BJ (cell line): Measurements from ENCODE around the gene AIFM2. TPM values are rescaled to one million over a fixed set of nuclear protein-coding genes. Genes with fewer than 3 reads are reported as not detected.

ENCODE experiments used
- CTCF ChIA-PET: fragments of 350-600 bp; formaldehyde crosslinking; extraction: SDS; loops from one replicate; lab custom pipeline; 2021; ENCODE audit warnings: antibody characterized with exemption, inconsistent platforms; lab: Yijun Ruan, JAX
- POLR2A ChIA-PET: fragments of 300-600 bp; sonication (Branson Sonifier 250); formaldehyde crosslinking; extraction: SDS; loops from one replicate; lab custom pipeline; 2021; ENCODE audit warnings: antibody characterized with exemption; lab: Charles Lee
- DNase-seq: peaks from one replicate; pipeline ENCODE4 v3.0.0-alpha.2; 2011; ENCODE audit warnings: low read depth
- H3K27me3 ChIP-seq: 2 replicates; pipeline ENCODE4 v1.6.0; 2011; ENCODE audit warnings: low read length; ENCODE audit not compliant: control insufficient read depth, insufficient read depth
- H3K36me3 ChIP-seq: 2 replicates; pipeline ENCODE4 v1.5.1; 2011; ENCODE audit warnings: low read length; ENCODE audit not compliant: control insufficient read depth, insufficient read depth
- H3K4me3 ChIP-seq: 2 replicates; pipeline ENCODE4 v1.5.1; 2011; ENCODE audit warnings: low read depth, mild to moderate bottlenecking, control low read depth, low read length
- CTCF ChIP-seq: IDR thresholded peaks from 2 replicates; pipeline ENCODE4 v1.5.1; 2011; ENCODE audit warnings: low read depth, mild to moderate bottlenecking, control low read depth, inconsistent platforms, low read length, moderate library complexity; ENCODE audit not compliant: insufficient read depth
- polyA plus RNA-seq: library from polyadenylated mRNA; depleted of rRNA; stranded (reverse); fragments of >200 nt; gene quantifications from 2 replicates; pipeline ENCODE4 v1.2.3, GENCODE V29; 2011

AIFM2 gene
- polyA plus RNA-seq, 1 experiment, result 18.4 TPM

GRCh38 chr10:70078329-70078728, 54.3 kb downstream of the AIFM2 start:
- TF ChIP-seq CTCF, result no peak
- H3K27me3 ChIP-seq, result no peaks in the 10 kb centered on the region
- no peak for DNase-seq
- H3K4me3 ChIP-seq, result no peak overlapping the region
- ChIA-PET CTCF (interaction anchor here (1.4 to 2.0 kb wide), 2 partner anchors 17 to 38 kb away, joined by 3 to 8 read pairs; no protein-coding TSS in a partner anchor), POLR2A (no interaction called here)
- H3K36me3 ChIP-seq, result no peaks in the 10 kb centered on the region

GRCh38 chr10:70074971-70075370, 57.7 kb downstream of the AIFM2 start:
- no peaks in the 10 kb centered on the region for H3K27me3 ChIP-seq
- DNase-seq, result no peak
- TF ChIP-seq CTCF, result no peak
- ChIA-PET POLR2A (no interaction called here), CTCF (no interaction called here)
- no peaks in the 10 kb centered on the region for H3K36me3 ChIP-seq
- H3K4me3 ChIP-seq, result no peak overlapping the region

GRCh38 chr10:70074165-70074564, 58.5 kb downstream of the AIFM2 start:
- no peak for TF ChIP-seq CTCF
- no peak for DNase-seq
- CTCF ChIA-PET, result interaction anchor here (2.0 kb wide), 1 partner anchor 42 kb away, joined by 6 read pairs; no protein-coding TSS in a partner anchor
- no peak overlapping the region for H3K4me3 ChIP-seq
- no peaks in the 10 kb centered on the region for H3K27me3 ChIP-seq
- H3K36me3 ChIP-seq, result no peaks in the 10 kb centered on the region
- POLR2A ChIA-PET, result no interaction called here

GRCh38 chr10:70070834-70071233, 61.8 kb downstream of the AIFM2 start:
- no peak overlapping the region for H3K4me3 ChIP-seq
- CTCF ChIA-PET, result interaction anchor here (1.1 kb wide), 1 partner anchor 38 kb away, joined by 3 read pairs; no protein-coding TSS in a partner anchor

GRCh38 chr10:70069346-70069745, 63.3 kb downstream of the AIFM2 start:
- Histone ChIP-seq H3K36me3 (no peaks in the 10 kb centered on the region), H3K27me3 (no peaks in the 10 kb centered on the region), H3K4me3 (no peak overlapping the region)
- DNase-seq, result no peak
- TF ChIP-seq CTCF, result no peak
- ChIA-PET POLR2A (no interaction called here), CTCF (no interaction called here)

More at GRCh38 chr10:70070834-70071233, 61.8 kb downstream of the AIFM2 start:
- Histone ChIP-seq H3K36me3 (no peaks in the 10 kb centered on the region), H3K27me3 (no peaks in the 10 kb centered on the region)
- POLR2A ChIA-PET, result no interaction called here
- TF ChIP-seq CTCF, result no peak
- no peak for DNase-seq
